ENCODE measurements around the gene NR1H4.

DNA sequence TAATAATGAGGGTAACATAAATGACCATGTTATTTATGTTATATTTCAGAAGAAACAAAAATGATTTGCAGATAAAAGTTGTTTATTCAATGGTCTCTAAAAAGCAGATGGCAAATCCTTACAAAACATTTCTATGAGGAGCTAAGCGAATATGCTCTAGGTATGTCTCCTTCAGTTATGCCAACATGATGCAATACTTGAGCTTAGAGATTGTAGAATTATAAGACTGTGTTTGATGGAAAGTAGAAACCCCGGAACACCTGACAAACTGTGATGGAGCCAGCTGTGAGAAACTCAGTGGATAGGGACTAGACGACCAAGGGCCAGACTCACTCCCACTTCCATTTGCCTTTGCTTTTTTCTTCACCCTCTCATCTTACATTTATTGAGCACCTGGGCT lies 17.8 kb upstream of the NR1H4 start:
- no peak for TF ChIP-seq CTCF (IDR thresholded peaks at IDR 0.05; ENCODE audit: low read length)
- TF ChIP-seq EZH2phosphoT487 (IDR thresholded peaks at IDR 0.05; ENCODE audit: low read length) = no peak
- no peak for TF ChIP-seq EZH2 (optimal IDR thresholded peaks at IDR 0.05; ENCODE audit: low read depth, low read length)
